ENCODE measurements around the gene LAMB4. TPM values are rescaled to one million over a fixed set of nuclear protein-coding genes. Genes with fewer than 3 reads are reported as not detected.

LAMB4 gene
- total RNA-seq, 1 donor = 0.10 TPM

- H3K9me3 ChIP-seq (ENCODE audit: low read depth, low read length) = no peaks in the 10 kb centered on the region
- no peak overlapping the region for H3K4me3 ChIP-seq (ENCODE audit: low read length)
- H3K4me1 ChIP-seq (ENCODE audit: insufficient read depth, low read length) = no peaks in the 10 kb centered on the region
- no peaks in the 10 kb centered on the region for H3K27me3 ChIP-seq (ENCODE audit: insufficient read depth, low read length)
Measured at GRCh38 chr7:108086962-108087361, 43.2 kb downstream of the LAMB4 start.

GRCh38 chr7:108086546-108086945 is 43.6 kb downstream of the LAMB4 start:
- Histone ChIP-seq H3K27me3 (ENCODE audit: insufficient read depth, low read length) (no peaks in the 10 kb centered on the region), H3K4me3 (ENCODE audit: low read length) (no peak overlapping the region), H3K4me1 (ENCODE audit: insufficient read depth, low read length) (no peaks in the 10 kb centered on the region), H3K9me3 (ENCODE audit: low read depth, low read length) (no peaks in the 10 kb centered on the region)

DNA sequence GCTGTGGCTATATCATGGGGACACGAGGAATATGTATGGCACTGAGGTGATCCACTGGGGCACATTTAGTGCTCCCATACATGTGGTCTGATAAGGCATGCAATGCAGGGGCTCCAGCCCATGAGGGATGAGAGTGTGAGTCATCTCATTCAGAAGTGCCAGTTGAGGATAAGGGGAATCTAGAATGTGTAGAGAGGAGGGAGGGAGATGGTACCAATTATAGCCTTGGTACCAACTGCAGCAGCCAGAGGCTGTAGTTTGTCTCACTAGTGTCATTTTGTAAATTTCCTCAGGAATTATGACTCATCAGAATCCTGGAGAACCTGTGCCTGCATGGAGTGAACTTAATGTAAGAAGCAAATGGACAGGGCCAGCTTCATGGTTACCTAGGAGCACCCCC is 46.2 kb downstream of the LAMB4 start:
- Histone ChIP-seq H3K4me3 (ENCODE audit: low read length) (no peak overlapping the region), H3K4me1 (ENCODE audit: insufficient read depth, low read length) (no peaks in the 10 kb centered on the region), H3K9me3 (ENCODE audit: low read depth, low read length) (no peaks in the 10 kb centered on the region)

GRCh38 chr7:108079648-108080591 is 50.2 kb downstream of the LAMB4 start:
- Histone ChIP-seq H3K4me1 (ENCODE audit: insufficient read depth, low read length) (no peaks in the 10 kb centered on the region), H3K4me3 (ENCODE audit: low read length) (no peak overlapping the region), H3K27me3 (ENCODE audit: insufficient read depth, low read length) (no peaks in the 10 kb centered on the region), H3K9me3 (ENCODE audit: low read depth, low read length) (no peaks in the 10 kb centered on the region)

More for the DNA sequence above, 46.2 kb downstream of the LAMB4 start:
- H3K27me3 ChIP-seq (ENCODE audit: insufficient read depth, low read length) = no peaks in the 10 kb centered on the region

- H3K9me3 ChIP-seq (ENCODE audit: low read depth, low read length) = no peaks in the 10 kb centered on the region
- no peaks in the 10 kb centered on the region for H3K27me3 ChIP-seq (ENCODE audit: insufficient read depth, low read length)
- no peak overlapping the region for H3K4me3 ChIP-seq (ENCODE audit: low read length)
- no peaks in the 10 kb centered on the region for H3K4me1 ChIP-seq (ENCODE audit: insufficient read depth, low read length)
Measured at GRCh38 chr7:108079276-108079647, 50.9 kb downstream of the LAMB4 start.

DNA sequence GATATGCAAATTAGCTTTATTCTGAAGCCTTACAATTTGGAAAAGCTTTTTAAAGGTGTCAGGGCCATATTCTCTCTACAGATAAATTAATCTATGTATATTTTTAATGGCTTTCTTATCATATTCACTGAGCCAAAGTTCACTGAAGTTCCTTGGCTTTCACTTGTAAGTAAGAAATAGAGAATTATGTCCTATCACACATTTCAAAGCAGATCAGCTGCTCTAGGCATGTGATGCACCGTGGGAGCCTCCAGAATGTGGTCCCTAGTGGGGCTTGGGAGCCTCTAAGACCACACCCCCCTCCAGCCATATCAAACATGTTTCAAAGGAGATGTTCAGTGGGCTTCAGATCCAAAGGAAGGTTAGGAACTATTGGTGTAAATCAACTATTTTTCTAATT is 51.5 kb downstream of the LAMB4 start:
- Histone ChIP-seq H3K4me1 (ENCODE audit: insufficient read depth, low read length) (no peaks in the 10 kb centered on the region), H3K4me3 (ENCODE audit: low read length) (no peak overlapping the region), H3K27me3 (ENCODE audit: insufficient read depth, low read length) (no peaks in the 10 kb centered on the region), H3K9me3 (ENCODE audit: low read depth, low read length) (no peaks in the 10 kb centered on the region)

DNA sequence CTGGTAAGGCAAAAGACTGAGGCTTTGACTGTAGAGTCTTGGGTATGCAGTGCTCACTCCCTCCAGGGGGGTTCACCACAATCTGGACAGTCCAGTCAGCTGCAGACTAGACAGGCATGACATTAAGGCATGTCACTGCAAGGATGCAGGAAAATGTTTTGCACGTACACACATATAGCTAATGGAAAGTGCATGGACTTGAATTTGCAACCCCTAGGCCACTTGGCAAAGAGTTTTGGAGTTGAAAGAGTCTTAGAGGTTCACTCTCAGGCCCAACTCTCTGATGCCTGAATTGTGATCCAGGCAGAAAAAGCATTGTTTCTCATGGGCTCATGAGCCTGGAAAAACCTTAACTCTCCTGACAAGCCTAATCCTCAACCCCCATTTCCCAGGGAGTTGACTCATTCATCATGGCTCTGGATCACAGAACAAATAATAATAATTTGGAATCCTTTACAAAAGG is 51.9 kb downstream of the LAMB4 start:
- H3K4me1 ChIP-seq (ENCODE audit: insufficient read depth, low read length) = no peaks in the 10 kb centered on the region
- H3K9me3 ChIP-seq (ENCODE audit: low read depth, low read length) = no peaks in the 10 kb centered on the region
- no peak overlapping the region for H3K4me3 ChIP-seq (ENCODE audit: low read length)
- H3K27me3 ChIP-seq (ENCODE audit: insufficient read depth, low read length) = no peaks in the 10 kb centered on the region

DNA sequence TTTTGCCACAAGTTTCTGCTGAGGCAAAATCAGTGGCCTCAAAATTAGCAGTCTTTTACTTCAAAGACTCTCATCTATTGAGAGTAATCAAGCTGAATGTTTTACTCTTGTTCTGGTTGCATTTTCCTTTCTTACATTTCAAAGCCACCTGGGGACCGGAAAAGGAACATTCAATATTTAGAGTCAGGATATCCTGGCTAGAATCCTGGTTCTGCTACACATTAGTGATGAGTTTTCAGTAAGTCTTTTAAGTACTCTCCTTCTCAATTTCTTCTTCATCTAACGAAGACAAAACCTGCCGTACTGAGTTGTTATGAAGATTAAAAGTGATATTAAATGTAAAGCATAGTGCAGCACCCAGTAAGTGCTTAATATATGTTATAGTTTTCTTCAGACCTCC is 52.5 kb downstream of the LAMB4 start:
- Histone ChIP-seq H3K4me1 (ENCODE audit: insufficient read depth, low read length) (no peaks in the 10 kb centered on the region), H3K9me3 (ENCODE audit: low read depth, low read length) (no peaks in the 10 kb centered on the region), H3K4me3 (ENCODE audit: low read length) (no peak overlapping the region), H3K27me3 (ENCODE audit: insufficient read depth, low read length) (no peaks in the 10 kb centered on the region)

GRCh38 chr7:108076156-108076555 is 54.0 kb downstream of the LAMB4 start:
- Histone ChIP-seq H3K4me3 (ENCODE audit: low read length) (no peak overlapping the region), H3K4me1 (ENCODE audit: insufficient read depth, low read length) (no peaks in the 10 kb centered on the region), H3K9me3 (ENCODE audit: low read depth, low read length) (no peaks in the 10 kb centered on the region), H3K27me3 (ENCODE audit: insufficient read depth, low read length) (no peaks in the 10 kb centered on the region)

DNA sequence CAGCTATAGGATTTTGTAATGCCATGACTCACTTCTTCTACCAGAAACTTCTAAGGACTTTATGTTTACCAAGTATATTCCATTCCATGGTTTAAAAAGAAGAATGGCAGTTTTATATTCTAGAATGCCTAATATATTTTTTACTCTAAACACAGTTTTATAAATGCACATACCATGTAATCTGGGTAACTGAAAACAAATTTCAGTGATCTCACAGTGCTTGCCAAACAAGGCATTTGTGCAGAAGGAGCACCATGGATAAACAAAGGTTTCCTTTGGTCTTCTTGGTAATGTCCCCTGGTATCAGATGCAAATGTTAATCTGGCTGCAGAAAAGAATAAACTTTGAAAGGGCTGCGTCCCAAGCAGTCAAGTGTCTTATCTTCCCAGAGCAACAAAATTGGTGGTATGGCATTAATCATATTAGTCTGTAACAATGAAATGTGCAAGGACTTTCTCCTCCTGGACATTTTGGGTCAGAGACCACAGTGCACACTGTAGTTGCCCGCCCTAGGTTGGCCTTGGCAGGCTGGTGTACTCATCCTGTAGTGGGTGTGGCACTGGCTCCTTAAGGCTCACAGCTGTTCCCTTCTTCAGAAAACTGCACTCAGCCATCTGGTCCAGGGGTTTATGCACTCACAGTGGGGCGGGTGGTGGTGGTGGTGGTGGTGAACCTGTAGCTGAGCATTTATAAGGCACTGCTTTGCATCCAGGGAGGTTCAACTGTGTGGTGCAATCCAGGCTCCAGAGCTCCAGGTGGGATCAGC is 56.7 kb downstream of the LAMB4 start:
- Histone ChIP-seq H3K4me3 (ENCODE audit: low read length) (no peak overlapping the region), H3K4me1 (ENCODE audit: insufficient read depth, low read length) (no peaks in the 10 kb centered on the region), H3K27me3 (ENCODE audit: insufficient read depth, low read length) (no peaks in the 10 kb centered on the region), H3K9me3 (ENCODE audit: low read depth, low read length) (no peaks in the 10 kb centered on the region)

GRCh38 chr7:108072739-108073138 is 57.4 kb downstream of the LAMB4 start:
- Histone ChIP-seq H3K4me1 (ENCODE audit: insufficient read depth, low read length) (no peaks in the 10 kb centered on the region), H3K27me3 (ENCODE audit: insufficient read depth, low read length) (no peaks in the 10 kb centered on the region), H3K9me3 (ENCODE audit: low read depth, low read length) (no peaks in the 10 kb centered on the region), H3K4me3 (ENCODE audit: low read length) (no peak overlapping the region)

- no peaks in the 10 kb centered on the region for H3K9me3 ChIP-seq (ENCODE audit: low read depth, low read length)
- no peak overlapping the region for H3K4me3 ChIP-seq (ENCODE audit: low read length)
- no peaks in the 10 kb centered on the region for H3K27me3 ChIP-seq (ENCODE audit: insufficient read depth, low read length)
- H3K4me1 ChIP-seq (ENCODE audit: insufficient read depth, low read length) = no peaks in the 10 kb centered on the region
Measured at GRCh38 chr7:108072116-108072515, 58.0 kb downstream of the LAMB4 start.

- no peak overlapping the region for H3K4me3 ChIP-seq (ENCODE audit: low read length)
- H3K9me3 ChIP-seq (ENCODE audit: low read depth, low read length) = no peaks in the 10 kb centered on the region
- no peaks in the 10 kb centered on the region for H3K4me1 ChIP-seq (ENCODE audit: insufficient read depth, low read length)
- H3K27me3 ChIP-seq (ENCODE audit: insufficient read depth, low read length) = no peaks in the 10 kb centered on the region
Measured at GRCh38 chr7:108071551-108071950, 58.6 kb downstream of the LAMB4 start.

- no peaks in the 10 kb centered on the region for H3K27me3 ChIP-seq (ENCODE audit: insufficient read depth, low read length)
- H3K4me3 ChIP-seq (ENCODE audit: low read length) = no peak overlapping the region
- H3K4me1 ChIP-seq (ENCODE audit: insufficient read depth, low read length) = no peaks in the 10 kb centered on the region
- no peaks in the 10 kb centered on the region for H3K9me3 ChIP-seq (ENCODE audit: low read depth, low read length)
Measured at GRCh38 chr7:108069646-108070045, 60.5 kb downstream of the LAMB4 start.

DNA sequence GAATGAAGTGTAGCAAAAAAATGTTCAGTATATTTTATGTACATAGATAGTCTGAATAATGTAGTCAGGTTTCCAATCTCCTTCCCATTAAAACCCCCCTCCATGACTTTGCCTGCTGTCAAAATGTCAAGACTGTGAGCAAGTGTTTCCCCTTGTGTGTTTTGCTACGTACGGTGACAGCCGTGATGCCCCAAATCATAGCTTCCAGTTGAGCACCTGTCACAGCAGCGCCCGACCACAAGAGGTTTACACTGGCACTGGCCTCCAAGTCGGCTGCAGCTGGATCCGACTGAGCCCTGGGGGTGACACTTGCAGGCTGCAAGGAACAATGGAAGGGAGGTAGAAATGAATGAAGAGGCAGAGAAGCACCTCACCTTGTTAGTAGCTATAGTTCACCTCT is 62.3 kb downstream of the LAMB4 start:
- Histone ChIP-seq H3K4me3 (ENCODE audit: low read length) (no peak overlapping the region), H3K9me3 (ENCODE audit: low read depth, low read length) (no peaks in the 10 kb centered on the region), H3K4me1 (ENCODE audit: insufficient read depth, low read length) (no peaks in the 10 kb centered on the region), H3K27me3 (ENCODE audit: insufficient read depth, low read length) (no peaks in the 10 kb centered on the region)
